H1 (cell line): ENCODE results near the gene HPS5. TPM values are rescaled to one million over a fixed set of nuclear protein-coding genes. Genes with fewer than 3 reads are reported as not detected.

Source experiments
- KDM1A ChIP-seq: fragments of 200-600, 300-600 bp; sonication (generic); IDR thresholded peaks from 2 replicates; pipeline ENCODE4 v1.7.1; 2016; ENCODE audit warnings: mild to moderate bottlenecking, low read length, borderline replicate concordance
- polyA plus RNA-seq, 7 experiments: library from polyadenylated mRNA; depleted of rRNA in 3 of 7; stranded (reverse) in 5 of 7; unstranded in 2 of 7; fragments of >200 nt in 5 of 7; fragments of 200-250 nt in 2 of 7; gene quantifications; 1 replicate in 5 of 7; 2 replicates in 1 of 7; 4 replicates in 1 of 7; pipeline versions ENCODE4 v1.2.1 to v1.2.3, GENCODE V29; 2011 to 2013; ENCODE audit warnings: missing spikeins in 2 of 7, mixed read lengths in 2 of 7
- total RNA-seq: library from RNA; stranded (reverse); fragmentation: NEBNext Ultra II Directional; extraction: Animal tissue kit (Norgen Biotek cat#: 25700); gene quantifications from 2 replicates; pipeline ENCODE4 v1.2.1, GENCODE V29; 2021

HPS5 gene
- total and polyA plus RNA-seq, 2 of the 8 experiments (the other 6 are each of a cell fraction or from before 2014, with no cell fraction given): 5.0 to 18.5 TPM

GRCh38 chr11:18253778-18254338 is 68.1 kb downstream of the HPS5 start (continued):
- no peak for TF ChIP-seq KDM1A
